ENCODE measurements around the gene PAM16.

PAM16 gene

DNA sequence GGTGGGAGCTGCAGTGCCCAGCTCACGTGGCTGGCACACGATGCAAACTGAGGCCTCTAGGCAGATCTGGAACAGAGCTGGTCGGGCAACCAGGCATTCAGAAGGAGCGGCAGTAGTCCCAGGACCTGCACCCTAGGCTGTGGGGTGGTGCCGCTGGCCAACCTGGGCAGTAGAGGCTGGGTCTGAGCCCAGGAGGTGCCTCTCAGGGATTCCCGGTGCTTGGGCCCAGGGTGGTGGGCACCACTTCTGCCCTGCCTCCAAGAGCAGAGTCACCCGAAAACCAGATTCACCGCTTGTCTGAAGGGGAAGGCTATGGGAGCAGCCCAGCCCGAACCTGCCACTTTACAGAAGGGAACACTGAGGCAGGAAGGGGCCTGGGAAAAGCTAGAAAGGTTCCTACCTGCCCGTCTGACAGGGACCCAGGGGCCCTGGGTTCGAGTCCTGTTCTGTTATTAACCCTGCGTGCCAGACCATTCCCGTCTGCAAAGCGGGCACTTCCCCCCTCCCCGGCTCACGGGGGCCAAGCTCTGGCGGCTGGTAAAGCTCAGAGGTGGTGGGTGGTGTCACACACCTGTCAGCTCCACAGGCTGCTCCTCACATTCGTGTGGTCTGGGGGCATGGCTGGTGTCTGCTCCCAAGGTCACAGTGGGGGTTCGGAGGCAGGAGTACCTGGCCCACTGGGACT, 18.4 kb downstream of the PAM16 start:
- FAIRE-seq: no peak

DNA sequence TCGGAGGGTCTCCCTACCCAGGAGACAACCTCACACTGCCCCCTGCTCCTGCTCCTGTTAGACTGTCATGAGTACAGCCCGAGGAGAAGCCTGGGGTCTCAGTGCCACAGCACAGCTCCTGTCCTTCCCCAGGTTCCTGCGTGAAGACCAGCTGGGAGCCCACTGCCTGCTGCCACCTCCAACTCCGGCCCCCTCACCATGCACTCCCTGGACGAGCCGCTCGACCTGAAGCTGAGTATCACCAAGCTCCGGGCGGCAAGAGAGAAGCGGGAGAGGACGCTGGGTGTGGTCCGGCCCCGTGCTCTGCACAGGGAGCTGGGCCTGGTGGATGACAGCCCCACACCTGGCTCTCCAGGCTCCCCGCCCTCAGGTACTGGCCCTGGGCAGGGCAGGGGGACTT, 19.0 kb downstream of the PAM16 start:
- FAIRE-seq: no peak

DNA sequence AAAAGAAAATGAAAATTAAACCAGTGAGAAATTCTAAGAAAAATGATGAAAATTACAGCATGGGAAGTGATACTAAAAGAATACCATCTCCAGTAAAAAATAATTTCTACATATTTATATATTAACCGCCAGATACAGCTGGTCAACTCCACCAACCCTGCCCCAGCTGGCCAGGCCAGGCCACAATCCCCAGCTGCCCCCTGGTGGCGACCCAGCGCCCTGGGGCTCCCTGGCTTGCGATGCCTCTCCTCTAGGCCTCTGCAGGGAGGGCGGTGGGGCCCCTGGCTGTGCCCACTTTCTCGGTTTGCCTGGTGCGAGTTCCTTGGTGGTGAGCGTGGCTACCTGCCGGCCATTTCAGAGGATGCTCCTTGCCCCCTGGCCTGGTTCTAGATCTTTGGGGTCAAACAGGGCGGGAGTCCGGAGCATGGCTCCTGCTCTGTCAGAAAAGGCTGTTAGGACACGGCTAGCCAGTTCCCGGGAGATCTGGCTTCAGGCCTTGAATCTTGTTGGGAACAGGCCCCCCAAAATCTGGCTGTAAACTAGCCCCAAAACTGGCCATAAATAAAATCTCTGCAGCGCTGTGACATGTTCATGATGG, 20.7 kb downstream of the PAM16 start:
- FAIRE-seq: no peak

DNA sequence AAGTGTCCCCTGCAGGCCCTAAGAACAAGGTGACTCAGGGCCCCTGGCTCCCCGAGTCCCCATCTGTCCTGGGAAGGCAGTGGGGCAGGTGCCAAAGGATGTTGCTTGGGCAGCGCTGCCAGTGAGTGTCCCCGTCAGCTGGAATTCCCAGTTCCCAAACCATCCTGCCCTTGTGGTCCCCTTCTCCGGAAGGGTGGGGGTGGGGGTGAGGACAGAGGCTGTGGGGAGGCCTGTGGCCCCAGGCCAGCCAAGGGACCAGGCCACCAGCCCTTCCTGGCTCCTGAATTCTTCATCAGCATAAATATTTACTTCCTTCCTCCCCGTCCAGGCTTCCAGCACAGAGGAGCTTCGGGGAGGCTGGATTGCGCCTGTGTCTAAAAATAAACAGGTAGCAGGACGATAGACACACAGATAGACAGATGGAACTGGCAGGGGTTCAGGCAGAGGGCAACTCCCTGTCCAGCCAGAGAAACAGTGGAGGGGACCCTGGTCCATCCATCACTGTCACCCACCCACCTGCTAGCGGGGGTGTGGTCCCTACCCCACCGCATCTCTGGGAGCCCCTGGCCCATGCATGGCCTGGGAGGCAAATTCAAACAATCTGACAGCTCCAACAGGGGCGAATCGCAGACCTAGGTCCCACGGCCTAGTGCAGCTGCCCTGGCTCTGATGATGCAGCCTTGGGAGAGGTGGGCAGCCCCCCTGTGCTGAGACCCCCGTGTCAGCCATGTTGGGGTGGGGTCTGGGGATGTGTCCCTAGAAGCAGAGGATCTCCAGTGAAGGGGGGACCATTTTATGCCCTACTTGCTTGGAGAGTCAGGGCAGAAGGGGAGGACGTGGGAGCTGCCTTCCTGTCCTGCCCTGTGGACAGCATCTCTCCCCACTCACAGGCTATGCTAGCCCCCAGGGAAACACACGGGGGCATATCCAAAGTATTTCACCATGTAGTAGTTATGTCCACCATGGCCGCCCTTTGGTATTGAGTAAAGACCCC, 22.0 kb downstream of the PAM16 start:
- FAIRE-seq: no peak

- no peak for FAIRE-seq
Measured at GRCh38 chr16:4328046-4328781, 22.9 kb downstream of the PAM16 start.

- no peak for FAIRE-seq
Measured at GRCh38 chr16:4327386-4328045, 23.6 kb downstream of the PAM16 start.

DNA sequence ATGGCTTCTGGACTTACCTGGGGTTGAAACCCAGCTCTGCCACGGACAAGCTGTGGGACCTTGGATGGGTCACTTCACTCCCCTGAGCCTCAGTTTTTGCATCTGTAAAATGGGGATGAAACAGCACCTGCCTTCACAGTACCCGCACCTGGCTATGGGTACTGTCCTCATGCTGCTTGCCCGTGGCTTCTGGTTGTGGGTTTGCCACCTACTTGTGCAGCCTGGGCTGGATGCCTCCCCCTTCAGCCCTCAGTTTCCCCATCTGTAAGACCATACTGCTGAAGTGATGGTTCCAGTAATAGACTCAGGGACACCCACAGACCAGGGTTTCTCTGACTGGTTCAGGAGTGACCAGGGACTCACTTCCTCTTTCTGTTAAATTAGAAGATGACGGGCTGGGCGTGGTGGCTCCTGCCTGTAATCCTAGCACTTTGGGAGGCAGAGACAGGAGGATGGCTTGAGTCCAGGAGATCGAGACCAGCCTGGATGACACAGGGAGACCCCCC, 25.8 kb downstream of the PAM16 start:
- FAIRE-seq: no peak

DNA sequence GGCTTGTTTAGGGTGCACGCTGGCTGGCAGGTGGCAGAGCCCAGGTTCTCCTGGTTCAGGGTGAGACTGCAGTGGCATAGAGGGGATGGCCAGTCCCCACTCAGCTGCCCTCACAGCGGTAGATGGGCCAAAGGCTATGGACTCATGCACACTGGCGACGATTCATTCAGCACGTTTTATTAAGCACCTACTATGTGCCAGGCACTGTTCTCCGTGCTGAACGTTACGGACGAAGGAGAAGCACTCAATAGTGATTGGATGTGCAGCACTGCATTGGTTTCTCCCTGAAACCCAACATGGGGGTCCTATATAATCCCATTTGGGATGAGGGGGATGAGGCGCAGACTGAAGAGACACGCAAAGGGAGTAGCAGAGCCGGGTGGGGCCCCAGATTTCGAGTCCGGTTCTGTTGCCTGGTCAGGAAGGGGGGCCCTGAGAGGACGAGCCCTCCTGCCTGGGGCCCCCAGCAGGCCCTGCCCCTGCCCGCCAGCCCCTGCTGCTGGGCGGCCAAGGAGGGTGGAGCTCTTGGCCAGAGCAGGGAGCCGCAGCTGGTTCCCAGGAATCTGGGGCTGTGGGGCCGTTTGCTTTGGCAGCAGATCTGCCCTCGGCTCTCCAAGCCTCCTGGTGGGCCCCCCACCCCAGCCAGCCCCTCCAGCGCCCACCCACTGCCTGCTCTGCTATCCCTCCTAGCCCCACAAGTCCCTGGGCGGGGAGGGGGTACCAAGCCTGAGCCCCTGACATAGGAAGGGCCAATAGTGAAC, 26.4 kb downstream of the PAM16 start:
- FAIRE-seq: no peak

DNA sequence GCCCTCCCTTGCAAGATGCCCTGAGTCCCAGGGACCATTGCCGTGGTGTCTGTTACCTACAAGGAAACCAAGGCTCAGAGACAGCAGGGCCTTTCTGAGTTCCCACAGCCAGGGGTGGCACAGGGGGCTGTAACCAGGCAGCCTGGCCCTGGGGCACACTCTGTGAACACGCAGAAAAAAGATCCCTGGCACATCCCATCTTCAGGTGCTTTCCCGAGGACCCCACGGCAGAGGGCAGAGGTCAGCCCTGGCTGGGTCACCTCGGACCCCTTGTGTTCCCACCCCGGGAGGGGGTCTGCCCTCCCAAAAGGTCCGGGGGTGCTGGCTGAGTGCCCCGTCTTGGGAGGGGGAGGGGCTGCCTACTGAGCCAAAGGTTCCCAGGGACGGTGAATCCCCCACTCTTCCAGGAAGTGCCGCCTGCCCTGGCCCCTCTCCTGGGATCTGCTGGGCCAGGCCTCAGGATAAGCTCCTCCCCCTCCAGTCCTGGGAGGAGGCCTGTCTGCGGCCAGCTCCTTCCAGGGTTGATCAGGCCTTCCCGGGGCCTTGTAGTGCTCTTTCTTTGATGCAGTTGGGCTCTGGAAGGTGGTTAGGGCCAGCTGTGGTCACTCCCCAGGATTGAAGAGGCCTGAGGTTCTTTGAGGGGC, 27.2 kb downstream of the PAM16 start:
- no peak for FAIRE-seq

- no peak for FAIRE-seq
Measured at GRCh38 chr16:4323071-4323844, 27.9 kb downstream of the PAM16 start.

DNA sequence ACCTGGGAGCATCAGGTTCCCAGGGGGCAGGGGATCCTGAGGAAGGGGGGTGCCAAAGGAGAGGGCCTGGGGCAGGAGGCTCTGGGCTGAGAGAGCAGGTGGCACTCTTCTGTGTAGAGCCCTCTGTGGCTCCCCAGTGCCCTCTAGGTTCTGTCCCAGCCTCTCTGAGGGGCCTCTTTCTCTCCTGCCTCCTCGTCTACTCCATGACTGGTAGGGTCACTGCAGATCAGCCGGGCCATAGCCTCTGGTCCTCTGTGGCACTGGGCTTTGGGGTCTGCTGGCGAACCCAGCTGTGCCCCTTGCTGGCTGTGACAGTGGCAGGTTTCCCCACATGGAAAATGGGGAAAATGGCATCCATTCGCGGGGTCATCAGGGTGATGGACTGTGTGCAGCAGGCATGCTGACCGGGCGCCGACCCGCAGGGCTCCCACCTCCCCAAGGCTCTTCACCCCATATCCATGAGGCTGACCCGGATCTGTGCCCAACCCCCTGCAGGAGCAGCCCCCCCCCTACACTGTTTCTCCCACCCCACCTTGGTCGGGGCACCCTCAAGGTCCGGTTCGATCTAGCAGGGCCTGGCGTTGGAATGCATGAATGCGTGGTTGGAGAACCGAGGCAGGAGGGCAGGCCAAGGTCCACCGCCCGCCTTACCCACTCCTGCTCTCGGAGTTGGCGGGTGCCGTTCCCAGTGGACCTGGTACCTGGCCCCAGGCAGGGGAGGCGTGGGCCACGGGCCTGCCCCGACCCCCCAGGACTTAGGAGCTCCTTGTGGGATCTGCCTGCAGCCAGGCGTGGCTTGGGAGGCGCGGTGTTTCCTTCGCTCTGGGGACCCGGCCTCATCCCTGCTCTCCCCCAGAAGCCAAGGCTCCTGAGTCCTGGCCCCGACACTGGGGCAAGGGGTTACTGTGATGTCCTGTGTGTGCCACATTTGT, 28.7 kb downstream of the PAM16 start:
- FAIRE-seq: no peak

DNA sequence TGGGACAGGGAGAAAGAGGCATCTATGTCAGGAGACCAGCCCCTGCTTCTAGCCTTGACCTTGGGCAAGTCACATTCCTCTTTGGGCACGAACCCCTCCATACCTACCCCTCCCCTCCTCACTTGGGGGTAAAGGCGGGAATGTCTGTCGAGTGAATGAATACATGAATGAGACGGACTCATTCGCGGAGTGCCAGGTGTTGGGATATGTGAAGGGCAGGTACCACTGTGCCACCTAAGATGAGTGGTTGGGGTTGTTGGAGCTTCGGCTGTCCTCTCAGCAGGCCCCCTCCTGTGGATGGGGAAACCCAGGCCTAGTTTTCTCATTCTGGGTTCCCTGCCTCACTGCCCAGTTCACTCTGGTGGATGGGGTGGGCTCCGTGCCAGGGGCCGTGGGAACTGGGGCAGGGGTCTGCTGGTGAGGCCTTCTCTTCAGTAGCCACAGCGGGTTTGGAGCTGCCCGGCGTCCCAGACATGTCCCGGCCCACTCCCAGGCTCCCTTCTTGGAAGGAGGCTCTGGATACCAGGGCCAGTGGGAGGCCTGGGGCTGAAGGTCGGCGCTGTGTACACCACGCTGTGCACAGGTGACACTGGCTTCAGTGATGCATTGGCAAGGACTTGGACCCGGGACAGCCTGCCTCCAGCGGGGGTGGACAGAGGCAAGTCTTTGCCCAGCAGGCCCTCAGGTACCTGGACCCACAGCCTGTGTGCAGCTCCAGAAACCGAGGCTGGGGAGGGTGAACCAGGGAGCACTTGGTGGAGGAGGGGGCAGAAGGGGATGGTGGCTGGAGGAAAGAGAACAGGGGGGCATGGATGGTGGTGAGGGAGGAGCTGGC, 29.6 kb downstream of the PAM16 start:
- no peak for FAIRE-seq

GRCh38 chr16:4320571-4321137, 30.5 kb downstream of the PAM16 start:
- FAIRE-seq: no peak

GRCh38 chr16:4319454-4320421, 31.4 kb downstream of the PAM16 start:
- no peak for FAIRE-seq

GRCh38 chr16:4318967-4319366, 32.2 kb downstream of the PAM16 start:
- FAIRE-seq: no peak

GRCh38 chr16:4318451-4318910, 32.6 kb downstream of the PAM16 start:
- no peak for FAIRE-seq
